ENCODE data around the gene KRT20. TPM values are rescaled to one million over a fixed set of nuclear protein-coding genes. Genes with fewer than 3 reads are reported as not detected.

The KRT20 gene, protein sequence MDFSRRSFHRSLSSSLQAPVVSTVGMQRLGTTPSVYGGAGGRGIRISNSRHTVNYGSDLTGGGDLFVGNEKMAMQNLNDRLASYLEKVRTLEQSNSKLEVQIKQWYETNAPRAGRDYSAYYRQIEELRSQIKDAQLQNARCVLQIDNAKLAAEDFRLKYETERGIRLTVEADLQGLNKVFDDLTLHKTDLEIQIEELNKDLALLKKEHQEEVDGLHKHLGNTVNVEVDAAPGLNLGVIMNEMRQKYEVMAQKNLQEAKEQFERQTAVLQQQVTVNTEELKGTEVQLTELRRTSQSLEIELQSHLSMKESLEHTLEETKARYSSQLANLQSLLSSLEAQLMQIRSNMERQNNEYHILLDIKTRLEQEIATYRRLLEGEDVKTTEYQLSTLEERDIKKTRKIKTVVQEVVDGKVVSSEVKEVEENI
- not detected in 2 replicates for total RNA-seq (2011; cell fraction: chromatin; rRNA removed; ENCODE audit: low replicate concordance)
- total RNA-seq (2011; cell fraction: nucleolus; rRNA removed): not detected in 2 replicates
- total RNA-seq (2011; cell fraction: nucleoplasm; rRNA removed): not detected in 2 replicates
- total RNA-seq (2014; rRNA removed): not detected in 2 replicates
- not detected in 2 replicates for total RNA-seq (2014; rRNA removed; fragmentation: Illumina TruSeq; extraction: Trizol)
- not detected in 2 replicates for total RNA-seq (2015; rRNA removed; fragmentation: Illumina TruSeq; extraction: Trizol)
- total RNA-seq (2021): 0.44 and 0.51 TPM in 2 replicates
- not detected in 2 replicates for polyA plus RNA-seq (2011; rRNA removed)
- polyA plus RNA-seq (2011; cell fraction: cytosol; rRNA removed): not detected in 2 replicates
- not detected in 2 replicates for polyA plus RNA-seq (2011; cell fraction: nucleus; rRNA removed)
- polyA plus RNA-seq (2012): not detected in 2 replicates
- not detected in 2 replicates for polyA plus RNA-seq (2014; fragmentation: Illumina TruSeq; extraction: Trizol)
- polyA plus RNA-seq (2014; fragmentation: Nextera tagmentation; extraction: Ambion mirVana): not detected
- polyA plus RNA-seq (2014; rRNA removed): not detected in 2 replicates
- polyA minus RNA-seq (2011; rRNA and poly(A)+ RNA removed): not detected in 2 replicates
- polyA minus RNA-seq (2011; cell fraction: cytosol; rRNA and poly(A)+ RNA removed): not detected in 2 replicates
- polyA minus RNA-seq (2011; cell fraction: nucleus; rRNA and poly(A)+ RNA removed): not detected in 2 replicates
- Bru-seq, nascent RNA: not detected
- percentile 9 among the genes with signal in this experiment for BruChase-seq, experiment 1, labeled RNA remaining after a 2-hour chase
- BruChase-seq, experiment 2, labeled RNA remaining after a 6-hour chase: not detected
- long read RNA-seq, experiment 1: 0 reads
- long read RNA-seq, experiment 2: 0 reads
- long read RNA-seq, experiment 3: 0 reads

DNA sequence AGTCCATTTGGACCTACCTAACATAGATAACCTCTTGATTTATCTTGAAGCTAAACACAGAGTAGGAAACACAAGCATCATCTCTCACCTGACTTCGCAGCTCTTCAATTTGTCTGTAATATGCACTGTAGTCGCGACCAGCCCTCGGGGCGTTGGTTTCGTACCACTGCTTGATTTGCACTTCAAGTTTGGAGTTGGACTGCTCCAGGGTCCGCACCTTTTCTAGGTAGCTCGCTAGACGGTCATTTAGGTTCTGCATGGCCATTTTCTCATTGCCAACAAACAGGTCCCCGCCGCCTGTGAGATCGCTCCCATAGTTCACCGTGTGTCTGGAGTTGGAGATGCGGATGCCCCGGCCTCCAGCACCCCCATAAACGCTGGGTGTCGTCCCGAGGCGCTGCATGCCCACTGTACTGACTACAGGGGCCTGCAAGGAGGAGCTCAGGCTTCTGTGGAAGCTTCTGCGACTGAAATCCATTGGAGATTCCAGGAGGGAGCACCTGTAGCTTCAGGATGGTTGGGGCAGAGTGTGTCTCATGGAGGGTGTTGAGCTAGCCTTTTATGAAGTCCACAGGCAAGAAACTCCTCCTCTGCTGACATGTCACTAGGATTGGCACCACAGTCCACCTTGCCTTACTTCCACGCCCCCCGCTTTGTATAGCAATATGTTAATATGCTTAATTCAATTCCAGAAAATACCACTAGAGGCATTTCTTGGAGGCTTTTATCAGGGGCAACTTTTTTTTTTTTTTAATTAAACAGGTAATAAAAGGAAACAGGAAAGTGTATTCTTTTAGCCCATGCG lies at the start of gene KRT20:
Gene KRT20 (minus strand): TSS at position 535 of the 805 bp plus-strand sequence. CDS start 57 bp downstream, at position 478.
- in situ Hi-C loops (cut with MboI): no loop called here
- no peak for TF ChIP-seq ZNF133 (CRISPR knock-in tag; IDR thresholded peaks at IDR 0.05)
- TF ChIP-seq ZNF384 (IDR thresholded peaks at IDR 0.05; ENCODE audit: low read depth, low read length): peak; percentile 22; the same call in 1 of the 2 replicates
- TF ChIP-seq CCAR2 (IDR thresholded peaks at IDR 0.05; ENCODE audit: low read depth, low read length): peak; percentile 95
- TF ChIP-seq, protein P1, sequence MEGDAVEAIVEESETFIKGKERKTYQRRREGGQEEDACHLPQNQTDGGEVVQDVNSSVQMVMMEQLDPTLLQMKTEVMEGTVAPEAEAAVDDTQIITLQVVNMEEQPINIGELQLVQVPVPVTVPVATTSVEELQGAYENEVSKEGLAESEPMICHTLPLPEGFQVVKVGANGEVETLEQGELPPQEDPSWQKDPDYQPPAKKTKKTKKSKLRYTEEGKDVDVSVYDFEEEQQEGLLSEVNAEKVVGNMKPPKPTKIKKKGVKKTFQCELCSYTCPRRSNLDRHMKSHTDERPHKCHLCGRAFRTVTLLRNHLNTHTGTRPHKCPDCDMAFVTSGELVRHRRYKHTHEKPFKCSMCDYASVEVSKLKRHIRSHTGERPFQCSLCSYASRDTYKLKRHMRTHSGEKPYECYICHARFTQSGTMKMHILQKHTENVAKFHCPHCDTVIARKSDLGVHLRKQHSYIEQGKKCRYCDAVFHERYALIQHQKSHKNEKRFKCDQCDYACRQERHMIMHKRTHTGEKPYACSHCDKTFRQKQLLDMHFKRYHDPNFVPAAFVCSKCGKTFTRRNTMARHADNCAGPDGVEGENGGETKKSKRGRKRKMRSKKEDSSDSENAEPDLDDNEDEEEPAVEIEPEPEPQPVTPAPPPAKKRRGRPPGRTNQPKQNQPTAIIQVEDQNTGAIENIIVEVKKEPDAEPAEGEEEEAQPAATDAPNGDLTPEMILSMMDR (IDR thresholded peaks at IDR 0.05 in 2 of 3, conservative IDR thresholded peaks at IDR 0.05 in 1 of 3; ENCODE audit: insufficient read depth in 2 of 3, low read depth in 1 of 3, low read length in 3 of 3): peak in 2 of 3 experiments; percentile 13 to 35; a peak in 2 of 6 replicates
- H3K4me3 ChIP-seq: no peak within 1 kb of the TSS
- H3K9ac ChIP-seq (ENCODE audit: insufficient read depth in 1 of 2, low read depth in 2 of 2, low read length in 2 of 2): no peak within 1 kb of the TSS
- H3K27ac ChIP-seq (ENCODE audit: extremely low read depth, low read depth, low read length): no peak within 1 kb of the TSS
- DNase-seq (ENCODE audit: extremely low read depth in 1 of 4, low spot score in 3 of 4) (peak in 1 of 4 experiments; percentile 15), ATAC-seq (peak; percentile 41; the same call in 1 of the 3 replicates), FAIRE-seq (no peak)
- no peaks in the 10 kb centered on the region for H4K20me1 ChIP-seq (replicated peaks; ENCODE audit: control insufficient read depth, insufficient read depth, low read length)
- WGBS (ENCODE audit: insufficient coverage, low coverage, missing lambda C conversion rate): 5% methylated on average over 23 of the region's 23 CpGs
- H2AFZ ChIP-seq (ENCODE audit: low read depth, low read length): peak within 1 kb of the TSS; percentile 23; the same call in 1 of the 2 replicates
- H3K9me3 ChIP-seq (replicated peaks; ENCODE audit: control insufficient read depth, insufficient read depth, low read depth, low read length): no peaks in the 10 kb centered on the region
- no peaks in the 10 kb centered on the region for H3K4me1 ChIP-seq (replicated peaks in 1 of 2; ENCODE audit: control insufficient read depth in 2 of 2, insufficient read depth in 2 of 2, low read length in 2 of 2)
- peaks cover 11 to 14% of the 10 kb centered on the region in 2 experiments; a peak in 4 of 5 replicates for H3K27me3 ChIP-seq (ENCODE audit: control insufficient read depth in 2 of 2, insufficient read depth in 2 of 2, low read length in 2 of 2)
- H3K9me1 ChIP-seq (ENCODE audit: control insufficient read depth, insufficient read depth, low read length): no peaks in the 10 kb centered on the region
- intact Hi-C loops (cut with micrococcal nuclease): no loop called here
- ChIA-PET CTCF (ENCODE audit: low intra/inter-chr PET ratio) (interaction anchor here (1.1 kb wide), 1 partner anchor 81 kb away, joined by 4 read pairs; no protein-coding TSS in a partner anchor), POLR2A (interaction anchor here (0.5 to 1.1 kb wide), 5 partner anchors 10 to 368 kb away, joined by 3 to 4 read pairs (median 3); no protein-coding TSS in a partner anchor)
- no TSS peak for BruUV-seq (replicated peaks)
- no peaks in the 10 kb centered on the region for H3K79me2 ChIP-seq (ENCODE audit: control insufficient read depth, insufficient read depth, low read length)
- no peaks in the 10 kb centered on the region for H3K36me3 ChIP-seq (ENCODE audit: control insufficient read depth, insufficient read depth, low read length)
- H3K4me2 ChIP-seq (ENCODE audit: insufficient read depth, low read length): 0 out of 2 replicates have a peak within 1 kb of the TSS, but pooled peaks have one; percentile 3
